Raji (cell line): Measurements from ENCODE around the gene CAMTA1.

Experiments used
- POLR2A ChIP-seq: IDR thresholded peaks from 2 replicates; pipeline ENCODE4 v1.6.1; 2011; ENCODE audit warnings: low read depth, low read length, control low read depth; ENCODE audit not compliant: insufficient read depth

The CAMTA1 gene

GRCh38 chr1:7374563-7375160 lies 589.4 kb downstream of the CAMTA1 start:
- TF ChIP-seq POLR2A, result no peak

GRCh38 chr1:7375329-7375728 lies 590.1 kb downstream of the CAMTA1 start:
- TF ChIP-seq POLR2A, result no peak

- no peak for TF ChIP-seq POLR2A
These were observed 590.8 kb downstream of the CAMTA1 start for GRCh38 chr1:7375781-7376660.

GRCh38 chr1:7376676-7377075 lies 591.4 kb downstream of the CAMTA1 start:
- no peak for TF ChIP-seq POLR2A

GRCh38 chr1:7378346-7379130 lies 593.3 kb downstream of the CAMTA1 start:
- TF ChIP-seq POLR2A, result no peak

- TF ChIP-seq POLR2A, result no peak
These were observed 594.3 kb downstream of the CAMTA1 start for GRCh38 chr1:7379441-7379971.

- no peak for TF ChIP-seq POLR2A
These were observed 595.5 kb downstream of the CAMTA1 start for GRCh38 chr1:7380712-7381111.

GRCh38 chr1:7382971-7383370 lies 597.7 kb downstream of the CAMTA1 start:
- no peak for TF ChIP-seq POLR2A

GRCh38 chr1:7383671-7384520 lies 598.6 kb downstream of the CAMTA1 start:
- TF ChIP-seq POLR2A, result no peak

- TF ChIP-seq POLR2A, result no peak
These were observed 599.4 kb downstream of the CAMTA1 start for GRCh38 chr1:7384679-7385078.

GRCh38 chr1:7385471-7386225 lies 600.4 kb downstream of the CAMTA1 start:
- TF ChIP-seq POLR2A, result no peak

GRCh38 chr1:7386226-7387052 lies 601.2 kb downstream of the CAMTA1 start:
- no peak for TF ChIP-seq POLR2A
